Tracheal epithelial cell (primary cell): ENCODE results near the gene SERINC2. TPM values are rescaled to one million over a fixed set of nuclear protein-coding genes. Genes with fewer than 3 reads are reported as not detected.

Source experiments
- total RNA-seq: library from RNA; depleted of rRNA; stranded (reverse); fragments of >200 nt; gene quantifications from 2 replicates; pipeline ENCODE4 v1.2.1, GENCODE V29; 2014

Gene SERINC2
- total RNA-seq, result 36.4 and 44.8 TPM in 2 replicates

DNA sequence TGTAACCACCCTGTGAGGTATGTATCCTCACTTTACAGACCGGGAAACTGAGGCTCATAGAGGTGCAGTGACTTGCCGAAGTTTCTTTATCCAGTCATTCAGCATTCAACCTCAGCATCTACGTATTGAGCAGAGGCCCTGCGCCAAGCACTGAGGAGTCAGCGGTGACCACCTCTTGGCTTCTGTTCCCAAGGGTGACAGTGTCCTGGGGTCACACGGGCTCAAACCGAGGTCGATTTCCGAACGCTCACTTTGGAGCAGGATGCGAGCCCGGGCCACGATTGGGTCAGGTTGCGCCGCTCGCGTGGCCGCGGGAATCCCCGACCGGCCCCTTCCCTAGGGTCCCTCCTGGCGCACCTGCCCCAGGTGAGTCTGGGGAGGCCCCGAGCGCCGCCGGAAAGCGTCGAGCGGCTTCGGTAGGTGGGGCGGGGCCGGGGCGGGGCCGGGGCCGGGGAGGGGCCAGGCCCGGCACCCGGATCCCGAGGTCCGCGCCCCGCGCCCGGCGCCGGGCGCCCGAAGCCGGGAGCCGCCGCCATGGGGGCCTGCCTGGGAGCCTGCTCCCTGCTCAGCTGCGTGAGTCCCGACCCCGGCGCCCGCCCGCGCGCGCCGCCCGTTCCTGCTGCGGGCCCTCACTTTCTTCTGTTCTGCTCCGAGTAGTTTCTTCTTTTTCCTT is at the start of gene SERINC2:
Gene SERINC2, plus strand, starts transcription at position 482 of the 673 bp plus-strand sequence. Its CDS starts 53 bp downstream, at position 535.

DNA sequence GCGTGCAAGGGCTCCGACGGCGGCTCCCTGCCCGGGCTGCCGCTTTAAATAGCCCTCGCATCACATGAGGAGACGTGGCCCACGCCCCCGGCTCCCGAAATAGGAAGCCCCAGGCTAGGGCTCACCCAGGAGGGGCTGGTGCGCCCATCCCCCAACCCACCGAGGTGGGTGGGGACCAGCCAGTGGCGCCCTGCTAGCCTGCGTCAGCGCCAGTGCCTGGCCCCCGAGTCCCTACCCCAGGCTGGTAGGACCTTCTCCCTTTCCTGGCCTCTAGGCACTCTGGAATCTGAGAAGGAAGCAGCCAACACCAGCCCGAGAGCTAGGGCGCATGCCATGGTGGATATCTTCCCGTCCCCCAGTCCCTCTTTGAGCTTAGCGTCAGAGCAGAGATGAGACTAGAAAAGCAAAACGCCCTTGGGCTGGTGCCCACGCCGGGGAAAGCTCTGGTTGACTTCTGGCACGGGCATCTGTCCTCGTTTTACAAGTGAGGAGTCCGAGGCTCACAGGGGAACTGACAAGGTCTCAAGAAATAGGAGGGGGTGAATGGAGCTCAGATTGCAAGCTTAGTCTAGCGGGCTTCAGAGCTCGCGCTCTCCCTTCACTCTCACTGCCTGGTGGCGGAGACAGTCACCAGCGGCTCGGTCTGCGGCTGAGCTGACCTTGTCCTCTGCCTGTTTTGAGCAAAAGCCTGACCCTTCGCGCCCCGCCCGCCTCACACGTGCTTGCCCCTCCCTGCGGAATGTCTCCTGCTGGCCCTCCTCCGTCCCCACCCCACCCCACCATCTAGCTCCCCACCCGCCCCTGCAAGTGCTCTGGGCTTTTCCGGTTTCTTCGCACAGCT is 39.7 kb upstream of the SERINC2 start, which contains the start of gene FABP3:
Gene FABP3, minus strand, starts transcription at position 21 of the 841 bp plus-strand sequence. CDS start 62 bp downstream, outside the sequence.

Other genes starting within 250 kb of the SERINC2 start
- gene NKAIN1, start 173.3 kb upstream of the SERINC2 start, total RNA-seq, result 0.24 TPM in 1 of 2 replicates, not detected in the other
- 80.0 and 123 TPM in 2 replicates for gene SNRNP40, start 116.4 kb upstream of the SERINC2 start, total RNA-seq
- gene ZCCHC17, start 116.2 kb upstream of the SERINC2 start, total RNA-seq, result 31.1 and 33.3 TPM in 2 replicates
- 17.1 TPM in 1 of 2 replicates, not detected in the other for gene FABP3, start 40.1 kb upstream of the SERINC2 start, total RNA-seq
- 179 and 186 TPM in 2 replicates for gene TINAGL1, start 163.3 kb downstream of the SERINC2 start, total RNA-seq
- under 0.01 TPM in 1 of 2 replicates, not detected in the other for gene HCRTR1, start 204.5 kb downstream of the SERINC2 start, total RNA-seq
- gene PEF1, start 231.7 kb downstream of the SERINC2 start, total RNA-seq, result 106 and 109 TPM in 2 replicates